Adrenal gland (tissue), 5 donors: ENCODE data around the gene FLYWCH1.
A peak's percentile ranks its signal among the peaks of the same experiment; 100 is the strongest.

Experiments
- POLR2A ChIP-seq, 2 donors: fragments of 450-650 bp; IDR thresholded peaks; one replicate each; pipeline ENCODE4 v1.6.1; 2017; ENCODE audit warnings: antibody characterized with exemption in 2 of 2, mild to moderate bottlenecking in 2 of 2, moderate library complexity in 1 of 2
- TF ChIP-seq, protein P1 (sequence below), 6 experiments: fragments of 450-650 bp in 4 of 6; fragments of 200-600 bp in 2 of 6; sonication (generic) in 1 of 6; IDR thresholded peaks; 1 replicate in 5 of 6; 2 replicates in 1 of 6; pipeline versions ENCODE4 v1.5.1 to v1.8.0; 2016 to 2021; ENCODE audit warnings: antibody characterized with exemption in 6 of 6, mild to moderate bottlenecking in 2 of 6, moderate library complexity in 1 of 6
- donor health status: DM: no; HTN: no; CAD: no.

DNA sequence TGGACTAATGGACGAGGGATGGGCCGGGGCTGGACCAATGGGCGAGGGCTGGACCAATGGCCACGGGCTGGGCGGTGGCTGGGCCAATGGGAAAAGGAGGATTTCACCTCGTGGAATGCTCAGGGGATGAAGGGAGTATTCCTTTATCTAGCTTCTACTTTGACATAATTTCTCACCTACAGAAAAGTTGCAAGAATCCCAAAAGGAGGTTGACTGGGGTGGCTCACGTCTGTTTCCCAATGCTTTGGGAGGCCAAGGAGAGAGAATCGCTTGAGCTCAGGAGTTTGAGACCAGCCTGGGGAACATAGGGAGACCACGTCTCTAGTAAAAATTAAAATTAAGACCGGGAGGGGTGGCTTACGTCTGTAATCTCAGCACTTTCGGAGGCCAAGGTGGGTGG lies 5.7 kb upstream of the FLYWCH1 start:
- TF ChIP-seq, protein P1, sequence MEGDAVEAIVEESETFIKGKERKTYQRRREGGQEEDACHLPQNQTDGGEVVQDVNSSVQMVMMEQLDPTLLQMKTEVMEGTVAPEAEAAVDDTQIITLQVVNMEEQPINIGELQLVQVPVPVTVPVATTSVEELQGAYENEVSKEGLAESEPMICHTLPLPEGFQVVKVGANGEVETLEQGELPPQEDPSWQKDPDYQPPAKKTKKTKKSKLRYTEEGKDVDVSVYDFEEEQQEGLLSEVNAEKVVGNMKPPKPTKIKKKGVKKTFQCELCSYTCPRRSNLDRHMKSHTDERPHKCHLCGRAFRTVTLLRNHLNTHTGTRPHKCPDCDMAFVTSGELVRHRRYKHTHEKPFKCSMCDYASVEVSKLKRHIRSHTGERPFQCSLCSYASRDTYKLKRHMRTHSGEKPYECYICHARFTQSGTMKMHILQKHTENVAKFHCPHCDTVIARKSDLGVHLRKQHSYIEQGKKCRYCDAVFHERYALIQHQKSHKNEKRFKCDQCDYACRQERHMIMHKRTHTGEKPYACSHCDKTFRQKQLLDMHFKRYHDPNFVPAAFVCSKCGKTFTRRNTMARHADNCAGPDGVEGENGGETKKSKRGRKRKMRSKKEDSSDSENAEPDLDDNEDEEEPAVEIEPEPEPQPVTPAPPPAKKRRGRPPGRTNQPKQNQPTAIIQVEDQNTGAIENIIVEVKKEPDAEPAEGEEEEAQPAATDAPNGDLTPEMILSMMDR (IDR thresholded peaks at IDR 0.05): peak in 1 of 6 experiments; percentile 8
- no peak for TF ChIP-seq POLR2A (IDR thresholded peaks at IDR 0.05)
